HepG2 (cell line): ENCODE results near the gene KMT2B. TPM values are rescaled to one million over a fixed set of nuclear protein-coding genes. Genes with fewer than 3 reads are reported as not detected.

ENCODE experiments used
- ATF1 ChIP-seq: IDR thresholded peaks from 2 replicates; pipeline ENCODE4 v1.6.1; 2016; ENCODE audit warnings: mild to moderate bottlenecking, control low read depth
- BATF2 ChIP-seq: sonication (generic); formaldehyde crosslinking; IDR thresholded peaks from 2 replicates; pipeline ENCODE4 v1.8.0; 2022; ENCODE audit warnings: mild to moderate bottlenecking, missing genetic modification reagents, moderate library complexity
- CEBPZ ChIP-seq: IDR thresholded peaks from 2 replicates; pipeline ENCODE4 v1.6.1; 2012; ENCODE audit warnings: low read length, improper control_type of control experiment
- EZH2 ChIP-seq: conservative IDR thresholded peaks from 2 replicates; pipeline ENCODE4 v1.6.1; 2012; ENCODE audit warnings: mild to moderate bottlenecking, low read depth, low read length, moderate library complexity
- GPN1 ChIP-seq: sonication (generic); formaldehyde crosslinking; IDR thresholded peaks from 2 replicates; pipeline ENCODE4 v1.5.1; 2020; ENCODE audit warnings: missing genetic modification reagents, borderline replicate concordance
- PBX2 ChIP-seq: IDR thresholded peaks from 2 replicates; pipeline ENCODE4 v1.6.1; 2016; ENCODE audit warnings: control low read depth
- PHF21A ChIP-seq: sonication (generic); formaldehyde crosslinking; IDR thresholded peaks from 2 replicates; pipeline ENCODE4 v1.5.0; 2020; ENCODE audit warnings: mild to moderate bottlenecking, missing genetic modification reagents
- REXO4 ChIP-seq: sonication (generic); formaldehyde crosslinking; IDR thresholded peaks from 2 replicates; pipeline ENCODE4 v1.8.0; 2022; ENCODE audit warnings: missing genetic modification reagents, mild to moderate bottlenecking, borderline replicate concordance
- RNF219 ChIP-seq: sonication (generic); formaldehyde crosslinking; IDR thresholded peaks from 2 replicates; pipeline ENCODE4 v1.5.0; 2020; ENCODE audit warnings: mild to moderate bottlenecking, missing genetic modification reagents
- THAP11 ChIP-seq: IDR thresholded peaks from 2 replicates; pipeline ENCODE4 v1.6.1; 2016; ENCODE audit warnings: missing biosample characterization, missing genetic modification reagents
- ZBTB43 ChIP-seq: sonication (generic); formaldehyde crosslinking; conservative IDR thresholded peaks from 2 replicates; pipeline ENCODE4 v1.4.0; 2020; ENCODE audit warnings: missing genetic modification reagents
- ZNF337 ChIP-seq: sonication (generic); formaldehyde crosslinking; IDR thresholded peaks from 2 replicates; pipeline ENCODE4 v1.5.1; 2020; ENCODE audit warnings: missing genetic modification reagents, low read depth, mild to moderate bottlenecking, borderline replicate concordance
- ZNF510 ChIP-seq: sonication (generic); formaldehyde crosslinking; IDR thresholded peaks from 2 replicates; pipeline ENCODE4 v1.4.0; 2020; ENCODE audit warnings: low read depth, mild to moderate bottlenecking, missing genetic modification reagents
- ZNF580 ChIP-seq: IDR thresholded peaks from 2 replicates; pipeline ENCODE4 v1.6.1; 2016; ENCODE audit warnings: low read depth, borderline replicate concordance
- ZNF672 ChIP-seq: sonication (generic); formaldehyde crosslinking; IDR thresholded peaks from 2 replicates; pipeline ENCODE4 v1.8.1; 2022; ENCODE audit warnings: missing genetic modification reagents
- ZNF770 ChIP-seq: sonication (generic); formaldehyde crosslinking; IDR thresholded peaks from 2 replicates; pipeline ENCODE4 v1.5.0; 2020; ENCODE audit warnings: mild to moderate bottlenecking, missing genetic modification reagents
- polyA plus RNA-seq, 8 experiments: library from polyadenylated mRNA; depleted of rRNA in 3 of 8; stranded (reverse) in 7 of 8; unstranded in 1 of 8; fragments of >200 nt; fragmentation: Illumina TruSeq in 4 of 8; extraction: Trizol in 4 of 8; gene quantifications; 2 replicates each; pipeline versions ENCODE4 v1.2.1 to v1.2.3, GENCODE V29; 2011 to 2016; ENCODE audit warnings: low read depth in 4 of 8, missing spikeins in 1 of 8, mixed read lengths in 1 of 8; ENCODE audit not compliant: insufficient read depth in 1 of 8
- total RNA-seq, 5 experiments: library from RNA; depleted of rRNA; stranded (reverse); fragments of >200 nt; fragmentation: Illumina TruSeq; extraction: Trizol; gene quantifications; 2 replicates each; pipeline ENCODE4 v1.2.3, GENCODE V29; 2016; ENCODE audit warnings: low read depth in 1 of 5

KMT2B gene
- total and polyA plus RNA-seq, 2 of the 13 experiments (the other 11 are each of a cell fraction or from before 2014, with no cell fraction given), result 6.2 to 16.9 TPM

GRCh38 chr19:35748106-35749020, 30.6 kb downstream of the KMT2B start, which contains the start of gene LIN37 (continued):
- TF ChIP-seq ZNF770 (peak; percentile 44; the same call in 1 of the 2 replicates), ZNF580 (0 out of 2 replicates have a peak, but pooled peaks have one; percentile 19), BATF2 (CRISPR knock-in tag) (no peak), PBX2 (CRISPR knock-in tag) (peak; percentile 98), PHF21A (CRISPR knock-in tag) (no peak), ZNF510 (CRISPR knock-in tag) (0 out of 2 replicates have a peak, but pooled peaks have one; percentile 76), ZBTB43 (CRISPR knock-in tag) (no peak), CEBPZ (peak; percentile 48; the same call in 1 of the 2 replicates), RNF219 (CRISPR knock-in tag) (no peak), EZH2 (no peak), ZNF337 (CRISPR knock-in tag) (no peak), THAP11 (peak; percentile 99), ZNF672 (CRISPR knock-in tag) (no peak), ATF1 (CRISPR knock-in tag) (peak; percentile 85), REXO4 (CRISPR knock-in tag) (no peak), GPN1 (CRISPR knock-in tag) (no peak)
